Activated CD8-positive, alpha-beta memory T cell treated with anti-CD3 and anti-CD28 coated beads for 4 hours (primary cell): ENCODE measurements around the gene ABAT.
"Not testable (repeated sequence)": the region's sequence is repeated elsewhere in the genome, so short reads cannot be mapped to it uniquely, and the experiment has no call there.

ENCODE experiments used
- DNase-seq, 2 donors: peaks; one replicate each; pipeline ENCODE4 v3.0.0-alpha.2; 2020; ENCODE audit warnings: low read depth in 2 of 2

The ABAT gene

DNA sequence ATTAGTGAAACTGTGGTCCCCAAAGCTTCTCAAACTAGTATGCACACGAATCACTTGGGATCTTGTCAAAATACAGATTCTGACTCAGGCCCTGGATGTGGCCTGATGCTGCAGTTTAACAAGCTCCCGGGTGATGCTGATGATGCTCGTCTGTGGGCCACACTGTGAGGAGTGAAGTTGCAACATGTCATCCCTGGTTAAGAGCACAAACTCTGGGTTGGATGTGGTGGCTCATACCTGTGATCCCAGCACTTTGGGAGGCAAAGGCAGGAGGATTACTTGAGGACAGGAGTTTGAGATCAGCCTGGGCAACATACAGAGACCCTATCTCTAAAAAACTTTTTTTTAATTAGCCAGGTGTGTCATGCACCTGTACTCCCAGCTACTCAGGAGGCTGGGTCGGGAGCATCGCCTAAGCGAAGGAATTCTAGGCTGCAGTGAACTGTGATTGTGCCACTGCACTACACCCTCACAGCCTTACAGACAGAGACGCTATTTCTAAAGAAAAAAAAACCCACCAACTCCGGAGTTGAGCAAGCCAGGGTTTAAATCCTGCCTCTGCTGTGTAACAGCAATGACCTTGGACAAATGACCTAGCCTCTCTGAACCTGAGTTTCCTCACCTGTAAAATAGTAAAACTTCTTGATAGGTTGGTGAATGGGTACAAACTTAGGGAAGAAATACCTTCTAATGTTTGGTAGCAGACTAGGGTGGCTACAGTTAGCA, 24.4 kb upstream of the ABAT start:
- no peak for DNase-seq

DNA sequence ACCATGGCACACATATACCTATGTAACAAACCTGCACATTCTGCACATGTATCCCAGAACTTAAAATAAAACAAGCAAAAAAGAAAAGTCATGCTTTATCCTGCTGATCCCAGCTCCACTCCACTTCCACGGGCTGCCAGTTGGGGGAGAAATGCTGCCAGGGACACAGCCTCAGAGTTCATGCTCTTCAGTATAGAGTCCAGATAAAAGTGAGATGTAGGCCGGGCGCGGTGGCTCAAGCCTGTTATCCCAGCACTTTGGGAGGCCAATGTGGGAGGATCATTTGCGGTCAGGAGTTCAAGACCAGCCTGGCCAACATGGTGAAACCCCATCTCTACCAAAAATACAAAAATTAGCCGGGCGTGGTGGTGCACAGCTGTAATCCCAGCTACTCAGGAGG, 22.5 kb upstream of the ABAT start:
- DNase-seq: not testable (repeated sequence)

DNA sequence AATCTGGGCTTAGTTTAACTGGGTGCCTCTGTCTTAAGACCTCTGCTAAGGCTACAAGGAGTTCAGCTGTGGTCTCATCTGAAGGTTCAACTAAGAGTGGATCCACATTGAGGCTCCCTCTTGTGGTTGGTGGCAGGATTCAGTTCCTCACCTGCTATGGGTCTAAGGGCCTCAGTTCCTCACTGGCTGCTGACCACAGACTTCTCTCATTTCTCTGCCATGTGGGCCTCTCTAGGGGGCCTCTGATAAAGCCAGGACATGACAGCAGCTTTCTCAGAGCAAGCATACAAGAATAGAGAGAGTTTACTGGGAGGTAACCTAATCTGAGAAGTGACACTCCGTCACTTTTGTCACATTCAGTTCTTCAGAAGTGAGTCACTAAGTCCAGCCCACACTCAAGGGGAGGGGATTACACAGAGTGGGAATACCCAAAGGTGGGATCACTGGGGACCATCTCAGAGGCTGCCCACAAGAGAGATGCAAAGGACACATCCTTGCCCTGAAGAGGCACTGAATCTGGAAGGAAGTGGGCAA, 19.2 kb upstream of the ABAT start:
- DNase-seq: no peak

DNA sequence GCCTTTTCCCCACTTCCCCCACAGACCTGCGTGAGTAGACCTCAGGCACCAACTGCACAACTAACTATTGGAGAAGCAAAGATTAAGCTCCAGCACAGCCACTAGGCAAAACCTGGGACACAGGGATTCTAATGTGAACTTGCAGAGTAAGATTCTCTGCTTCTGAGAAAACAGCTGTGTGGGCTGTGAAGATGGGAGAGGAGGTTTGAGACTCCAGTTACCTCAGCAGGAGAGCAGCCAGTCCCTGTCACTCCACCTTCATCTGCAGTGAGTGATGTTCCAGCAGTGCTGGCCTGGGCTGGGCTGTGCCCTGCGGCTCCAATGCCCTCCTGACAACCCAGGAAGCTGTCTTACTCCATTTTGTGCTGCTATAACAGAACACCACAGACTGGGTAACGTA, 18.0 kb upstream of the ABAT start:
- DNase-seq: no peak

DNA sequence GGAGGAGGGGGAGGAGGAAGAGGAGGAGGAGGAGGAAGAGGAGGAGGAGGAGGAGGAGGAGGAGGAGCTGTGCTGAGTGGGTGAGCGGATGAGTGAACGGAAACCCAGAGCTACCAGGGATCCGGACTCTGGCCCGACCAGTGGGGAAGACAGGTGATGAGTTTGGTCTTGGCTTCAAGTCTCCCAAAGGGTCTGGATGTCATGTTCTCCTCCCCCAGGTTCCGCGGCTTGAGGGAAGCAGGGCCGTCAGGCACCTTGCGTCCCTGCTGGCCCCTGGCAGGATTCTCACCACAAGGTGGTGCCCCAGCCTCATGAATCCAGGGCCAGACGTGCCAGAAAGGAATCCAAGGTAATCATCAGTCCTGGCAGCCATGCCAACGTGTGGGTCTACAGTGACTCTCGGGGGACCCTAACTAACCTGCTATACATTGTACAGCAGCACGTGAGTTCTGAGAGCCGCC, 13.5 kb upstream of the ABAT start:
- no peak for DNase-seq

DNA sequence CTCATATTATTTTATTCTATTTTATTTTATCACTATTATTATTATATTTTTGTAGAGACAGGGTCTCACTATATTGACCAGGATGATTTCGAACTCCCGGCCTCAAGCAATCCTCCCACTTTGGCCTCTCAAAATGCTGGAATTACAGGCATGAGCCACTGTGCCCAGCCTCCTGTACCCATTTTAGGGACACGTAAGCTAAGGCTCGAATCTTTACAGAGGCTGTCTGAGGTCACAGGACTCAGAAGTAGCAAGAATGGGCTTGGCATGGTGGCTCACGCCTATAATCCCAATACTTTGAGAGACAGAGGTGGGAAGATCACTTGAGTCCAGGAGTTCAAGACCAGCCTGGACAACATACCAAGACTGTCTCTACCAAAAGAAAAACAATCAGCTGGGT, 12.7 kb upstream of the ABAT start:
- no peak for DNase-seq

DNA sequence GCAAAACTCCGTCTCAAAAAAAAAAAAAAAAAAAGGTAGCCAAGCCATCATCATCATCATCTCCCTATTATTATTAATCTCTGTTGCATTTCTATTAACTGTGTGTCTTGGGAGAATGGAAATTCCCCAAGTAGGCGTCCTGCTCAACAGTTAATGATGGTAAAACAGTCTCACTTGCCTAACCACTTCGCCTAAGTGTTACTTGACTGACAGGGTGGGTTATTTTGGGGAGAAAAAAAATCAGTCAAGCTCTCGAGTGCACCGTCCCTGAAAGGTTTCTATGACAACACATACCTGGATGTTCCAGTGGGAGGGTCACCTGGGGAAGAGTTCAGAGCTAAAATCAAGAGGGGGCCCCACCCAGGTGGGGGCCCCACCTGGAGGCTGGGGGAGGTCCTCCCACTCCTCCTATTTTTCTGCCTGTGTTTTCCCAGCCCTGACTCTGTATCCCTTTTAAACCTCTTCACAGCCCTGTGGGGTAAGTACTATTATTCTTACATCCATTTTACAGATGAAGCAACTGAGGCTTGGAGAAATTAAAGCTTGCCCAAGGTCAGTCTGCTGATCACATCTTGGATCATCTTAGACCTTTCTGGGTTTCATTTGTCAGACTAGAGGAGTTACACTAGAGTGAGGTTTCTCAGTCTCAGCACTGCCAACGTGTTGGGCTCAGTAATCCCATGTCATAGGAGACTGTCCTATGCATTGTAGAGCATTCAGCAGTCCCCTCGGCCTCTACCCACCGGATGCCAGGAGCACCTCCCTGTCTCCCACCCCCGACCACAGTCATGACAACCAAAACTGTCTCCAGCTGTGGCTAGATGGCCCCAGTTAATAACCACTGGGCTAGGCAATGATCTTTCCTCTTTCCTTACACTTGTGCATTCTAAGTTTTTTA, 11.0 kb upstream of the ABAT start:
- DNase-seq: no peak

DNA sequence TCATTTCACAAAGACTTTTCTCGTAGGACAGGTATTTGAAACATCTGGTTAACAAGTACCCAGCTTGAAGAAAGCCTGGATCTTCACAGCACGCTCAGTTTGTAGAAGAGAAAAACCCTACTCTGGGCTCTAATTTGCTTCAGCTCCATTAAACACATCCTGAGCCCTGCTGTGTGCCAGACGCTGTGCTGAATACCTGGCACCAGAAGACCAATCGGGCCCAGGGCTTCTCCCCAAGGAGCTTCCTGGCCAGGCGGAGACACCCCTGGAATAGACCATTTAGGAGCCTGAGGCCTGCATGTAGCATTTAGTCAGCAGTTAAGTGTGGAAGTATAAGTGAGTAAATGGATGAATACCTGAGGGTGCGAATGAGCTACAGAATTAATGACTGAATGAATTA, 8.9 kb upstream of the ABAT start:
- DNase-seq: no peak

DNA sequence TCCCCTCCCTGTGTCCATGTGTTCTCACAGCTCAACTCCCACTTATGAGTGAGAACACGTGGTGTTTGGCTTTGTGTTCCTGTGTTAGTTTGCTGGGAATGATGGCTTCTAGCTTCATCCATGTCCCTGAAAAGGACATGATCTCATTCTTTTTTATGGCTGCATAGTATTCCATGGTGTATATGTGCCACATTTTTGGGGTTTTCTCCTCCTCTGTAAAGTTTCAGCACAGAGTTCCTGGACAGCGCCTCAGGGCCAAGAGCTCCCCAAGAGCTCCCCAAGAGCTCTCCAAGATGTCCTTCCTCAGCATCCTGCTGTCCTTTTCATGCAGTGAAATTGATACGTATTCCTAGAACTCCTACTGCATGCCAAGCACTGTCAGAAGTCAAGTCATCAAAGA, 6.9 kb upstream of the ABAT start:
- DNase-seq: no peak

DNA sequence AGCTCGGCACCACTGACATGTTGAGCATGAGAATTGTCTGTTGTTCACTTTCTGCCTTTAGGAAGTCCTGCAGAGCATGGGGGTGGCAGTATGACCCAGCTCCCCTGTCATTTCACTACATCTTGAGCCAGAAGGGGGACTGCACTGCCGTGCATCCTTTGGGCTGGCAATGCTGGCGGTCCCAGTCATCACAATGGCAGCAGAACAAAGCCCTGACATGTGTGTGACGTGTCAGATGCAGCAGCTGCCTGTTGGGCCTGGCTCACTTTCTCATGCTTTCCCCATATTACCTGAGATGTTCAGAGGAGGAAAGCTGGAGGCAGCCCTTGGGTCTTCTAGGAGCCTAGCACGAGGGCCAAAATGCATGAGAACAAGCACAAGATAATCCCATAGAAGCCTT, 6.3 kb upstream of the ABAT start:
- no peak for DNase-seq

DNA sequence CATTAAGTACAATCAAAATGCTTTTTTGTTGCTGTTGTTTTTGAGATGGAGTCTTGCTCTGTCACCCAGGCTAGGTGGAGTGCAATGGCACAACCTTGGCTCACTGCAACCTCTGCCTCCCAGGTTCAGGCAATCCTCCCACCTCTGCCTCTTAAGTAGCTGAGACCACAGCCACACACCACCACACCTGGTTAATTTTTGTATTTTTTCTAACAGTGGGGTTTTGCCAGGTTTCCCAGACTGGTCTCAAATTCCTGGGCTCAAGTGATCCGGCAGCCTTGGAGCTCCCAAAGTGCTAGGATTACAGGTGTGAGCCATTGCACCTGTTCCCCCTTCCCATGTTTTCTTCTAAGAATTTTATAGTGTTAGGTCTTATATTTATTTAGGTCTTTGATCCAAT, 4.9 kb upstream of the ABAT start:
- DNase-seq: no peak

DNA sequence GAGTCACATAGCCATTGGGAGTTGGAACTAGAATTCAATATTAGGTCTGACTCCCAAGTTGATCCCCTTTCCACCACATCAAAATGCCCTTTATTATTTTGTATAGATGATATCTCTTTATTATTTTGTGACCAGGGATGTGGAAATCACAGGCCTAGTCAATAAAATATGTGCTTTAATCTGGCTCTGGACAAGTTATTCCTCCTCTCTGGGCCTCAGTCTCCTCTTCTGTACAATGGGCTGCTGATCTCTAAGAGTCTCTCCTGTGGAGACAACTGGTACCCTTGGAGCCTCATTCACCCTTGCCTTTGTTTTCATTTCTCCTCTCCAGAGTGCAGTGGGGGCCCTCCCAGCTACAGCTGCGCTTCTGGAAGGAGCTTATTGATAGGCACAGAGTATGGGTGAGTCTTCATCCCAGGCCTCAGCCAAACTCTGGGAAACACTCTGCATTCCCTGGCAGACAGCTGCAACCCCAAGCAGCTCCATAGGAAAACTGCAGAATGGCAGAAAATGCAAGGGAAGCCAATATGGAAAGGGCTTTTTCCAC, 4.3 kb upstream of the ABAT start:
- DNase-seq: no peak

DNA sequence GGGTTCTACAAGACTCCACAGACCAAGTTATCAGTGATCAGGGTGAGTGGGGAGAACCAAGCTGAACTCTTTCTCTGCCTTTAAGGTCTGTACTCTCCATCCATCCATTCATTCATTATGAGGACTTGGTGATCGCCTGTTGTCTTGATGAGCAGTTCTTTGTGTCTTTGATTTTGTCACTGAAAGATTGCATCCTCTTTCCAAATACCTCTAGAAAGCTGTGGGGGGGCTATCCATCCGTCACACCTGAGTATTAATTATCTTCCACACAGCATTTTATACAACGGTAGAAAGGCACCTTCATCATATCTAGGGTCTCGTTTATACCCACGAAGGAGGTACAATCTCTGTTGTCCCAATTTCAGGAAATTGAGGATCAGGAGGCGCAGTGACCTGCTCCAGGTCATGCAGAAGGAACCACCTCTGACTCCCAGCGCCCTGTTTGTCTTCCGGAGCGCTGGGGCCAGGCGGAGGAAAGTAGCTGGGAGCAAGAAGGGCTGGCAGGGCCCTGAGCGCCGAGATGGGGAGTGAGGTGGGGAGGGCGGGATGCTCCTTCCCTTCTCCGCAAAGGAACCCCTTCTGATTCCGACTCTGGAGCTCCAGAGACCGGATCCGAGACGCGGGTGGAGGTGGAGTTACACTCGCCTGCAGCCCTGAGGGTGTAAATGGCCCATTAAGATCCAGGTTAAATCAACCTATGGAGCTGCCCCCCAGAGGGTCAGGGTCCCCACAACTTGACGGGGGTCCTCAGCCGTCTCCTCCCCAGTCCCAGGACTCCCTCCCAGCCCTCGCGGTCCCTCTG, 605 bp upstream of the ABAT start:
- no peak for DNase-seq

DNA sequence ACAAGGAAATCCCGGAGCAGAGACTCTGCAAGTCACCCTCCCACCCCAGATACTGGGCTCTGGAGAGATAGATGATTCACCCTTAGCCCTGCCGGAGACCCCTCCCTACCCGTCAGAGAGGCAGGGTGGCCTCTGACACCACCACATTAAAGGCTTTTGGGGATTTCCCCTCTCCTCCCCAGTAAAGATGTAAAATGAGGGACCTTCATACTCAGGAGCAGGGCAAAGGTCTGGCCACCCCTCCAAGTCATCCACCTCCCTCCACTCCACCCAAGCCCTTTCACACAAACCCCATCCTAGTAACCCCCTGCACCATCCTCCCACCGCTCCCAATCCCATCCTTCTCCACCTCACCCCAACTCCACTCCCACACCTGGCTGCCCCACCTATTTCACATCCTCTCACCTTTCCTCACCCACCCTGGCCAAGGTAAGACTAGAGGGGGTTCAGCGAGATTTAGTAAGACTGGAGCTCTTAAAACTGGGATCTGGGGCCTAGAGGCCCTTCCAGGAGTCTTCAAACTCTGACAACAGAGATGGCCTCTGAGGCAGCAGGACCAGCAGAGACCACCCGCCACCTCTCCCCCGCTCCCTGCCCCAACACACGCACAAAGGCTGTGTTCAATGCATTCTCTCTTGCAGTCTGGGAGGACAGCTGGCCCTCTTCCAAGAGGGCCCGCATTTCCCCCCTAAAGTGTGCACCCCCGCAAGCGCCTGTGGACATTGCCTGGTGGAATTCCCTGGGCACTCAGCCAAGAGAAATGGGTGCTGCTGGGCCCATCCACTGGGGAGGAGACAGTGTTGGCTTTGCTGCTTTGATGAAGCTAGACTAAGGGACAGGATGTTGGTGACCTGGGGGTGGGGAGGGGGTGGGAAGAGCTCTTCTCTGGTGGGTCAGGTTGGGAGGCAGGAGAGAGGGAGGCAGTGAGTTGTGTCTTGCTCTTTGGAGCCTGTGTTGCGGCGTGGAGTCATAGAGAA, 1.1 kb downstream of the ABAT start:
- peak; percentile 38 to 50 for DNase-seq

DNA sequence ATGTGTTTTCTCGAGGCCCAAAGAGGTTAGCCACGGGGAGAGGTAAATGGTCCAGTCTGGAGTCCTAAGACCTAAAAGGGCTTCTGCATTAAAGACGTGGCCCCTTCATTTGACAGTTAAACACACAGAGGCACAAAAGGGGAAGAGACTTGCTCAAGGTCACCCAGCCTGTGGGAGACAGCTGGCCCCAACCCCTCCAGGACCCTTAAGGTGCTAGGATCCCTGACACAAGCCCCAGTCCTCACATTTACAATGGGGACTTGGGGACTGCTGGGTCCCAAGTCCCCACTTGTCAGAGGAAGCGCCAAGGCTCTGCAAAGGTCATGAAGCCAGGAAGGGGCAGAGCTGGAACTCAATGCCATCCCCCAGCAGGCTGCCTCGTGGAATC, 1.7 kb downstream of the ABAT start:
- no peak for DNase-seq

DNA sequence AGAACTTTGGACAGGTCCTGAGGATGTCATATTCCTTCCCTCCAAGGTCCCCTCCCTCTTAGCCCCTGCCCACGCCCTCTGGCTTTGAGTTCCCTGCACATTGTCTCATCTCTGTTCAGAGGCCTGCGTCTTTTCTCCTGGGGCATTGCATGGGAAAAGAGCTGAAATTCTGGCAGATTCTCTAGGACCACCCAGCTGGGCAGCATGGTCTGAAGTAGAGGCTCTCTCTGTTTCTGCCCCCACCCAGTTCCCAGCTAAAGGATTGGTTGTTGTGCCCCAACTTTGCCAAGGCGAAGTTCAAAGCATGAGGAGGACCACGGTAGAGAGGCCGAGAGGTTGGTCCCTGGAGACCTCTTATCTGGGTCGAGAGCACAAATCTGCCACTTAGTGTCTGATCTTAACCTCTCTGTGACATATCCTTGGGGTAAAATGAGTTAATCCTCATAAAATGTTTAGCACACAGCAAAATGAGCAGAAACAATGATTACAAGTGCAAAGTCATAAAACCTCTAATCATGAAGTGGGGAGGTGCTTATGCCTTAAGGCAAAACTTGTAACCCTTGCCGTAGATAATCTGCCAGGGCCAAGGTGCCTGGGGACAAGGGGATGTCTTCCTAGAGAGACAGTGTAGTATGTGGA, 2.4 kb downstream of the ABAT start:
- no peak for DNase-seq

DNA sequence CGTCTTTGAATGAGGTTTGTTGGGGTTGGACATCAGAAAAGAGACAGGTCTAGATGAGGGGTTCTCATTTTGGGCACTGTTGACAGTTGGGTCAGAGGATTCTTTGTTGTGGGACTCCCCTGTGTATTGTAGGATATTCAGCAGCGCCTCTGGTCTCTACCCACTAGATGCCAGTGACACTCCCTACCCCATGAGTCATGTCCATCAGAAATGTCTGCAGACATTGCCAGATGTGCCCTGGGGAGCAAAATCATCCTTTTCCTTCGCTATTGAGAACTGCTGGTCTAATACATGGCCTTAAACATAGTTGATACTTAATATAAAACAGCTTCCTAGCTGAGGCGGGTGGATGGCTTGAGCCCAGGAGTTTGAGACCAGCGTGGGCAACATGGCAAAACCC, 3.1 kb downstream of the ABAT start:
- no peak for DNase-seq

DNA sequence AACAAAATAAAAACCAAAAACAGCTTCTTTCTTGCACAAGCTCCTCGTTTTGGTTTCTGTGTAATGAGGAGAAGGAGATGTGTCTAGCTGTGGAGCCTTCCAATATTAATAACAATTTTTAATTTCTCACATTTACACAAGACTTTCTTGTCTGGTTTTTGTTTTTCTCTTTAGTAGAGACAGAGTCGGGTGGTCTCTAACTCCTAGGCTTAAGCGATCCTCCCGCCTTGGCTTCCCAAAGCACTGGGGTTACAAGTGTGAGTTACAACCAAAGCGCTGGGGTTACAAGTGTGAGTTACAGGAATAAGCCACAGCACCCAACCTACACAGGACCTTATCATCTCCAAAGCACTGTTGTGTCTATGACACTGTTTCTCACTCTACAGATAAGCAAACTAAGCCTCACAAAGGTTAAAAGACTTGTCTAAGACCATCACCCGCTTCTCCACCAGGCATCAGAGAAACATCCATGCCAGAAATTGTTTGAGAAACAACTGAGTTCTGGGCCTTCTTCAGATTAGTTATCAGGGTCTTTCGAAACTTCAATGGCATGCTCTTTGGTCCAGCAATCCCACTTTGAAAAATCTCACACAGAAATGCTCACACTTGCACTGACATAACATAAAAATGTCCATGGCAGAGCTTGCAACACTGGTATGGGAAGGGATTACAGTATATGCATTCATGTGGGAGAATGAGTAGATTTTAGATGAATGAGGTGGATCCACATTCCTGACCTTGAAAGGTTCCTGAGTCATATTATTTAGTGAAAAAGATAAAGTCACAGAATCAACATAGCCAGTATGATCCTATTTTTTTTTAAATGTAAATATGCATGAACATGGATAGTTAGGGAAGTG, 3.9 kb downstream of the ABAT start:
- DNase-seq: no peak

DNA sequence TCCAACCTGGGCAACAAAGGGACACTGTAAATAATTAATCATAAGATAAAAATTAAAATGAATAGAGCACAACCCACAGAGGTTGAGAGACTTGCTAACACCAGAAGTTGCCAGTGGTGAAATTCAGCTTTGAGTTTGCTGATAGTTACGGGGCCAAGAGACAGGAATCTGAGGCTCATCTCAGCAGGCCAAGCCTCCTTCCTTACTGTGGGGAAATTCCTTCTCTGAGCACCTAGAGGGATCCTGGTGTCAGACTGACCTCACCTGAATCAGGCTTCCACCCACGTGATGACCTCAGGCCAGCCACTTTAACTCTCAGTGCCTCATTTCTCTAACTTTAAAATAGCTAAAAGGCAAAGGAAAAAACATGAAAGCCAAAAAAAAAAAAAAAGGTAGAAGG, 4.7 kb downstream of the ABAT start:
- DNase-seq: no peak
